ENCODE data around the gene CCDC85A. TPM values are rescaled to one million over a fixed set of nuclear protein-coding genes. Genes with fewer than 3 reads are reported as not detected.

The CCDC85A gene
- total and polyA plus RNA-seq, 2 experiments from 2014 or later: 0.21 to 0.24 TPM

DNA sequence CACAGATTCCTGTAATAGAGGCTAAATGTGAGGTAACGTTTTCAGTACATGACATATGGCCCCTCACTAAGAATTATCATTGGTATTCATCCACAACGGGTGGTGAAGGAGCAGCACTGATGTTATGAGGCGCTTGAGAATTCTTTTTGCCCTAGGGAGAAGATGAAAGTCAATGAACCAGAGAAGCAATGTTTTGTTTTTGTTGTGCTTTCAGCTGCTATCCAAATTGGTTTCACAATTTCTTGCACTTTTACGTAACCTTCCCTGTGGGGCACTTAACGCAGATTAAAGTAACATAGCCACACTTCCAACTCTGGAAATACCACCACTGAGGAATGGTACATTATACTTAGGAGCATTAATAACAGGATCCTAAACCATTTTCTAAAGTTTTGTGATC, 13.3 kb upstream of the CCDC85A start (continued):
- no peak for TF ChIP-seq CTCF (conservative IDR thresholded peaks at IDR 0.05; ENCODE audit: low read depth in 2 of 2)

- Histone ChIP-seq H3K36me3 (ENCODE audit: insufficient read depth) (no peaks in the 10 kb centered on the region), H4K20me1 (replicated peaks; ENCODE audit: insufficient read depth) (peaks cover 4% of the 10 kb centered on the region), H3K4me2 (no peak overlapping the region), H3K4me1 (ENCODE audit: insufficient read depth) (no peaks in the 10 kb centered on the region; the same call in 1 of the 2 replicates), H3K4me3 (no peak overlapping the region), H2AFZ (no peak overlapping the region), H3K79me2 (replicated peaks; ENCODE audit: insufficient read depth) (no peaks in the 10 kb centered on the region), H3F3A (replicated peaks; ENCODE audit: low read depth) (no peaks in the 10 kb centered on the region), H3K9me2 (ENCODE audit: insufficient read depth) (no peaks in the 10 kb centered on the region), H3K27me3 (ENCODE audit: insufficient read depth) (peaks cover 10% of the 10 kb centered on the region; the same call in 1 of the 2 replicates), H3K27ac (ENCODE audit: low read depth) (no peak overlapping the region)
- Mint-ChIP-seq H3K4me3 (no peak overlapping the region), H3K36me3 (ENCODE audit: low read depth) (no peaks in the 10 kb centered on the region; the same call in 1 of the 3 replicates), H3K4me1 (peaks cover 3% of the 10 kb centered on the region; the same call in 2 of the 3 replicates), H3K9me3 (peaks cover 3% of the 10 kb centered on the region; the same call in 1 of the 3 replicates), H3K27ac (no peak overlapping the region), H3K27me3 (ENCODE audit: insufficient read depth, low read depth, poor library complexity) (peaks cover 12% of the 10 kb centered on the region)
- no peak for DNase-seq (ENCODE audit: low spot score)
- ATAC-seq: no peak
- no peak for TF ChIP-seq EZH2 (IDR thresholded peaks at IDR 0.05; ENCODE audit: low read depth, unreplicated experiment)
- no peak for TF ChIP-seq POLR2AphosphoS5 (IDR thresholded peaks at IDR 0.05; ENCODE audit: low read depth)
- no peak for TF ChIP-seq STAT1 (IDR thresholded peaks at IDR 0.05; ENCODE audit: unreplicated experiment)
- no peak for TF ChIP-seq EZH2phosphoT487 (IDR thresholded peaks at IDR 0.05; ENCODE audit: unreplicated experiment)
- TF ChIP-seq ZNF462 (CRISPR knock-in tag; IDR thresholded peaks at IDR 0.05): no peak
- TF ChIP-seq ZNF331 (CRISPR knock-in tag; IDR thresholded peaks at IDR 0.05; ENCODE audit: low read depth): no peak
- TF ChIP-seq CTCF (conservative IDR thresholded peaks at IDR 0.05; ENCODE audit: low read depth in 2 of 2): no peak
- no peak for TF ChIP-seq ZNF114 (CRISPR knock-in tag; IDR thresholded peaks at IDR 0.05)
These were observed 12.8 kb upstream of the CCDC85A start for GRCh38 chr2:56170988-56171387.

Data from GM23338 (cell line).